ENCODE measurements around the gene SYNPR.

DNA sequence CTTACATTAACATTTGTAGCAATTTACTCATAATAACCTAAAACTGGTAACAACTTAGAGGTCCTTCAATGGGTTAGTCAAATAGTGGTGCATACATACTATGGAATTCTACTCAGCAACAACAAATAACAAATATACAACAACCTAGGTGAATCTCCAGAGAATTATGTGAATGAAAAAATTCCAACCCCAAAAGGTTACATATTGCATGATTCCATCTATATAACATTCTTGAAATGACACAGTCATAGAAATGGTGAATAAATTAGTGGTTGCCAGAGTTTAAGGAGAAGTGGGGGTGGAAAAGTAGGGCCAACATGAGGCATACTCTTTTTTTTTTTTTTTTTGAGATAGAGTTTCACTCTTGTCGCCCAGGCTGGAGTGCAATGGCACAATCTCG is 361.7 kb downstream of the SYNPR start:
- TF ChIP-seq, protein P1, sequence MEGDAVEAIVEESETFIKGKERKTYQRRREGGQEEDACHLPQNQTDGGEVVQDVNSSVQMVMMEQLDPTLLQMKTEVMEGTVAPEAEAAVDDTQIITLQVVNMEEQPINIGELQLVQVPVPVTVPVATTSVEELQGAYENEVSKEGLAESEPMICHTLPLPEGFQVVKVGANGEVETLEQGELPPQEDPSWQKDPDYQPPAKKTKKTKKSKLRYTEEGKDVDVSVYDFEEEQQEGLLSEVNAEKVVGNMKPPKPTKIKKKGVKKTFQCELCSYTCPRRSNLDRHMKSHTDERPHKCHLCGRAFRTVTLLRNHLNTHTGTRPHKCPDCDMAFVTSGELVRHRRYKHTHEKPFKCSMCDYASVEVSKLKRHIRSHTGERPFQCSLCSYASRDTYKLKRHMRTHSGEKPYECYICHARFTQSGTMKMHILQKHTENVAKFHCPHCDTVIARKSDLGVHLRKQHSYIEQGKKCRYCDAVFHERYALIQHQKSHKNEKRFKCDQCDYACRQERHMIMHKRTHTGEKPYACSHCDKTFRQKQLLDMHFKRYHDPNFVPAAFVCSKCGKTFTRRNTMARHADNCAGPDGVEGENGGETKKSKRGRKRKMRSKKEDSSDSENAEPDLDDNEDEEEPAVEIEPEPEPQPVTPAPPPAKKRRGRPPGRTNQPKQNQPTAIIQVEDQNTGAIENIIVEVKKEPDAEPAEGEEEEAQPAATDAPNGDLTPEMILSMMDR (IDR thresholded peaks at IDR 0.05), result no peak
- TF ChIP-seq MXD4 (CRISPR knock-in tag; IDR thresholded peaks at IDR 0.05; ENCODE audit: borderline replicate concordance) (no peak), ZBTB21 (CRISPR knock-in tag; IDR thresholded peaks at IDR 0.05; ENCODE audit: borderline replicate concordance) (no peak)

Data from WTC11 (cell line).